ENCODE results near the gene SULT1A4.
"Not testable (repeated sequence)": the region's sequence is repeated elsewhere in the genome, so short reads cannot be mapped to it uniquely, and the experiment has no call there.

- TF ChIP-seq CTCF (IDR thresholded peaks at IDR 0.05 in 2 of 3, conservative IDR thresholded peaks at IDR 0.05 in 1 of 3; ENCODE audit: control insufficient read depth in 2 of 3, extremely low read depth in 1 of 3, insufficient read depth in 1 of 3, low read depth in 3 of 3, low read length in 3 of 3); FOXK2 (IDR thresholded peaks at IDR 0.05); SMC3 (IDR thresholded peaks at IDR 0.05; ENCODE audit: borderline replicate concordance, low read length); POLR2AphosphoS5 (IDR thresholded peaks at IDR 0.05; ENCODE audit: low read length): not testable (repeated sequence)
These were observed 12.4 kb downstream of the SULT1A4 start for GRCh38 chr16:29472065-29472464.
